HG03442 (cell line): ENCODE data around the gene SLC35C1.
A peak's percentile ranks its signal among the peaks of the same experiment; 100 is the strongest.

ENCODE experiments used
- ATAC-seq: cut with Tn5 transposase; IDR thresholded peaks from one replicate; pipeline ENCODE4 v1.9.1; 2021; ENCODE audit warnings: mild to moderate bottlenecking, moderate library complexity; ENCODE audit not compliant: unreplicated experiment

Gene SLC35C1

DNA sequence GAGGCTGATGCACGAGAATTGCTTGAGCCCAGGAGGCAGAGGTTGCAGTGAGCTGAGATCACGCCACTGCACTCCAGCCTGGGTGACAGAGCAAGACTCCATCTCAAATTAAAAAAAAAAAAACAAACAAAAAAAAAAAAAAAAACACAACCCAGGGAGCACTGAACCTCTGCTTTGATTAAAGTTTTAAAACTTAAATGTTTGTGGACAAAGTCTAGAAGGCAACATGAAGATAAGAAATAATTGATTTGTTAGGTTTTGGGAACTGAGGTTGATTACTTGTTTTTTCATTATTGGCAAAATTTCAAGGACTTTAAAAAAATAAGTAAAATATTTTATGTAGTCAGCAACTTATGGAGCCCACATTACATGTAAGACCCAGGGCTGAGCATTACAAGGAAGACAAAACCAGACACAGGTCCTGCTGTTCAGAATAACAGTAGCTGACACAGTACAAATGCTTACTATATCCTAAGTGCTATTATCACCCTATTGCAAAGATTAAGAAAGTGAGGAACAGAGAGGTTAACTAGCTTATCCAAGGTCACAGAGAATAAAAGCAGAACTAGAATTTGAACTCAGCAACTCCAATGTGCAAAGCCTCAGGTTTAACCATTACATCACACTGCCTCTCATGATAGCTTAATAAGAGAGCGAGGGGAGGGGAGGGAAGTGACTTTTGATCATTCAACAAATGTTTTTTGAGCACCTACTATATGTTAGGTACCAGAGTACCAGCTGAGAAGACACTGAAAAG is 40.1 kb downstream of the SLC35C1 start:
- ATAC-seq, result no peak

GRCh38 chr11:45846174-45846675 is 41.3 kb downstream of the SLC35C1 start:
- ATAC-seq, result no peak

GRCh38 chr11:45846974-45847910 is 42.3 kb downstream of the SLC35C1 start, which contains the start of gene CRY2:
TSS of gene CRY2 (plus strand) at chr11:45847475. CDS start at chr11:45847491, 16 bp downstream.
- peak; percentile 88 for ATAC-seq

DNA sequence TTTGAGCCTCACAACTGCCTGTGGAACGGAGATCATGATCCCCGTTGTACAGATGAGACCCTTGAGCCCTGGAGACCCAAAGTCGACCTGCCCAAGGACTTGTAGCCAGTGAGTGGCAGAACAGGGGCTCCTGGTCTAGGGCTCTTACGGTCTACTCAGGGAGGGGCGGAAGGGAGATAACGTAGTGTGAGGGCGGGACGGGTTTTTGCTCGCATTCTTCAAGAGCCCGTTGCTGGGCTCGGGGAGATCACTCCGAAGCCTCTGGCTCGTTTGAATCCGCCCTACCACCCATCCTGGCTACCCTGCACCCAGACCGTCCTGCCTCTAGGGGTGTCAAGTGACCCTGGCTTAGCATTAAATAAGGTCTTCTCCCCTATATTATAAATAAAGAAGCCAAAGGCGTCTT is 43.0 kb downstream of the SLC35C1 start:
- peak; percentile 15 for ATAC-seq

DNA sequence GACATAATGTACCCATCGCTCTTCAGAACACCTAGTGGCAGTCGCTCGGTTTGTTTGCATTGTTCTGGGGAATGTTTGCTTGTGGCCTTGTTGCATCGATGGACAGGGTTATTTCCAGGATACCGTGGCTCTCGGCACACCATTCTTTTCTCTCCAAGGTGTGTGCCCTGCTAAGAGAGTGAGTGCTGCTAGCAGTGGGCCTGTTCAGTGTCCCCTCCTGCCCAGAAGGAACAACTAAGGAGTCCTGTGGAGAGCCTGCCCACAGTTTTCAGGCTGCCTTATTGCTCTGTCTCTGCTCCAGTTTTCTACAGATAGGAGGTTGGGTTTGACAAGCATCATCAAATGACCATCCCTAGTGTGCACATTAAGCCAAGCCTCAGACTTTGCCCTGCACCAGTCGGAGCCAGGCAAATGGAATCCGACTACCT is 43.7 kb downstream of the SLC35C1 start:
- ATAC-seq, result no peak

GRCh38 chr11:45850446-45850845 is 45.5 kb downstream of the SLC35C1 start:
- ATAC-seq, result no peak

- no peak for ATAC-seq
These were observed 46.3 kb downstream of the SLC35C1 start for GRCh38 chr11:45851228-45851627.

DNA sequence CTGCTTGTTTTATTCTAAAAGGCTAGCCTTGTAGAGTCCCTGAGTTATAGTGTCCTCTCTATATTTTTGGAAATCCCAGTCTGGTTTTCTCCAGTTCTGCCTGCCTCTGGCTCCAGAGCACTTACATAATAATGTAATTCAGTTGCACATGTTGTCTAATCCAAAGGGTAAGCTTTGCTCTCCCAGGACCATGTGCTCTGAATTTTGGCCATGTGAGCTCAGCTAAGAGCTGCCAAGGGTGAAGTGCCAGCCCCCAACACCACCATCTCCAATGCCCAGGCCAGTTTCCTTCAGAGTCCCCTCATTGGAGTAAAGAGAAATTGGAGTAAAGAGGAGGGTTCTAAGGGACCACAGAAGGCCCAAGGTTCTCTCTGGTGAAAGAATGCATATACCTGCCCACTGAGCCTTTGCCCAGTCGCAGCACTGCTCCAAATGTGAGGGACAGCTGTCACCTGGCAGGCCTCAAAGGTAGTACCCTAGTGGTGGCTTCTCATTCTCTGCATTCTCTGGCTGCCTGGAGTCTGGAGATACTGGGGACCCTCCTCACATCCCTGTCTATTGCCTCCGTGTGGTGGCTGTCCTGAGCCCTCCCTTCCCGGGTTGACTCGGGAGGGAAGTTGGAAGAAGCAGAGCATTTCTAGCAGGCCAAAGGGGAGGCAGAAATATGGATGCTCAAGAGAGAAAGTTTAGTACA is 47.2 kb downstream of the SLC35C1 start:
- ATAC-seq, result no peak

DNA sequence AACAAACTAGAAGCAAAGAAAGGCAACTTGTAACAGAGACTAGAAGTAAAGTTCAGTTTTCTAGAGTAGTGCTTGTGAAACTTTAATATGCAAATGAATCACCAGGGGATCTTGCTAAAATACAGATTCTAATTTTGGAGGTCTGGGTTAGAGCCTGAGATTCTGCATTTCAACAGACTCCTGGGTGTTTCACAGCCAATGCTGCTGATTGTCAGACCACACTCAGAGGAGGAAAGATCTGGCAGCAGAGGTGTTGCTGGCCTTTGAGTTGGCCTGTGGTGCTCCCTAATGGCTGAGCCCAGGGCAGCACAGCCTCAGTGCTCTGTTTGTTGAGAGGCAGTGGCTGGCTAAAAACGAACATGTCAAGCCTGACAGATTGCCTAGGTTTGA is 47.8 kb downstream of the SLC35C1 start:
- ATAC-seq, result peak; percentile 57

GRCh38 chr11:45853332-45854219 is 48.6 kb downstream of the SLC35C1 start:
- no peak for ATAC-seq

DNA sequence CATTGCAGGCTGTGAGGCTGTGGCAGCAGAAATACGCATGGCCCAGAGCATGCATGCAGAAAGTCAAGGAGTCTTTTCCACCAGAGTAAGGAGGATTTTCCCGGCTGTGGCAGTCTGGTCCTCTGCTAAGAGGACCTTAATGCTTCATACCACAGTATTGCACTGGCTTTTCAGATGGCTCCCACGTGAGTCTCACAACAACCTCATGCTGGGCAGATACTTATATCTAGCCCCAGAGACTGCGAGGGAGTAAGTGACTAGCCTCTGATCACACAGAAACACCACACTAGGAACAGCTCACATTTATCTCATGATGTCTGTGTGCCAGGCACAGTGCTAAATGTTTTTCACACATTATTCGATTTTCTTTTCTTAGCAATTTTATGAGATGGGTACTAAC is 50.4 kb downstream of the SLC35C1 start:
- ATAC-seq, result no peak

- no peak for ATAC-seq
These were observed 51.1 kb downstream of the SLC35C1 start for GRCh38 chr11:45856044-45856468.

- ATAC-seq, result no peak
These were observed 53.1 kb downstream of the SLC35C1 start for GRCh38 chr11:45857961-45858474.

DNA sequence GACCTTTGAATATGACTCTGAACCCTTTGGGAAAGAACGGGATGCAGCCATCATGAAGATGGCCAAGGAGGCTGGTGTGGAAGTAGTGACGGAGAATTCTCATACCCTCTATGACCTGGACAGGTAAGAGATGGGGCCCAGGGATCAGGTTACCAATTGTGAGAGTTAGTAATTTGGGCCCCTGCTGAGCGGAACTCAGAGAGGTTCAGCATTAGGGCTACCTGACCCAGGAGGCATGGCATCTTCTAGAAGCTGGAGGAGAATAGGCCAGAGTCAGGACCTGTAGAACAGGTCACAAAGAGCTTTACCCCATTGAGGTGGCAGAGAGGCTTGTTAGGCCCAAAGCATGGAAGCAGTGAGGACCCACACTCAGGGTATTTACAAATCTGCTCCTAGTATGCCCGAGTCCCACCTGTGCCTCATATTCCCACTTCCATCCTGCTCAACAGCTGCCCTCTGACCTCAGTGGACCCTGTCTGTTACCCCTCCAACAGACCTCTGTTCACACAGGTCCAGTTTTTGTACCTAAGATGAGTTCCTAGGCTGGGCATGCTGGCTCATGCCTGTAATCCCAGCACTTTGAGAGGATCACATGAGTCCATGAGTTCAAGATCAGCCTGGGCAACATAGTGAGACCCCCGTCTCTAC is 53.9 kb downstream of the SLC35C1 start:
- ATAC-seq, result no peak

GRCh38 chr11:45859661-45860140 is 54.8 kb downstream of the SLC35C1 start:
- no peak for ATAC-seq

GRCh38 chr11:45860348-45860747 is 55.4 kb downstream of the SLC35C1 start:
- no peak for ATAC-seq

DNA sequence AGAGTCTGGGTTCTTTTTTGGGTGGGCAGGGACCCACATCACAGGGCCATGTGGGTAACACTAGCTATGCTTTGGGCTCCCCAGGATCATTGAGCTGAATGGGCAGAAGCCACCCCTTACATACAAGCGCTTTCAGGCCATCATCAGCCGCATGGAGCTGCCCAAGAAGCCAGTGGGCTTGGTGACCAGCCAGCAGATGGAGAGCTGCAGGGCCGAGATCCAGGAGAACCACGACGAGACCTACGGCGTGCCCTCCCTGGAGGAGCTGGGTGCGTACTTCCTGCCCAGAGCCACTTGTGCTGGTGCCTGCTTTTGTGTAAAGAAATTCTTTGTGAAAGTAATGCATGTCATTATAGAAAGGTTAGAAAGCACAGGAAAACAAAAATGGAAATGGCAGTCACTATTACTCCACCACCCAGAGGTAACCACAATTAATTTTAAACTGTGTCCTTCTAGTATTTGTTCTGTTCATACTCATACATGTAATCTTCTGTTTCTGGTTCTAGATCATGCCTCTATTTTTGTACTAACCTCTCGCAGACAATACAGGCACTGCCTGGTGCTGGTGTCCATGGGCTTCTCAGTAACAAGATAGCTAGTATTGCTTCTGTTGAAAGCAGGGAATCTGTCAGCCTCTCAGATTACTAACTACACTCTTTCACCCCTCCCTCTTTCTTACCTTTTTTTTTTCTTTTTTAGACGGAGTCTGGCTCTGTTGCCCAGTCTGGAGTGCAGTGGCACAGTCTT is 56.0 kb downstream of the SLC35C1 start:
- no peak for ATAC-seq
